ENCODE measurements around the gene DENND1C.

The DENND1C gene

DNA sequence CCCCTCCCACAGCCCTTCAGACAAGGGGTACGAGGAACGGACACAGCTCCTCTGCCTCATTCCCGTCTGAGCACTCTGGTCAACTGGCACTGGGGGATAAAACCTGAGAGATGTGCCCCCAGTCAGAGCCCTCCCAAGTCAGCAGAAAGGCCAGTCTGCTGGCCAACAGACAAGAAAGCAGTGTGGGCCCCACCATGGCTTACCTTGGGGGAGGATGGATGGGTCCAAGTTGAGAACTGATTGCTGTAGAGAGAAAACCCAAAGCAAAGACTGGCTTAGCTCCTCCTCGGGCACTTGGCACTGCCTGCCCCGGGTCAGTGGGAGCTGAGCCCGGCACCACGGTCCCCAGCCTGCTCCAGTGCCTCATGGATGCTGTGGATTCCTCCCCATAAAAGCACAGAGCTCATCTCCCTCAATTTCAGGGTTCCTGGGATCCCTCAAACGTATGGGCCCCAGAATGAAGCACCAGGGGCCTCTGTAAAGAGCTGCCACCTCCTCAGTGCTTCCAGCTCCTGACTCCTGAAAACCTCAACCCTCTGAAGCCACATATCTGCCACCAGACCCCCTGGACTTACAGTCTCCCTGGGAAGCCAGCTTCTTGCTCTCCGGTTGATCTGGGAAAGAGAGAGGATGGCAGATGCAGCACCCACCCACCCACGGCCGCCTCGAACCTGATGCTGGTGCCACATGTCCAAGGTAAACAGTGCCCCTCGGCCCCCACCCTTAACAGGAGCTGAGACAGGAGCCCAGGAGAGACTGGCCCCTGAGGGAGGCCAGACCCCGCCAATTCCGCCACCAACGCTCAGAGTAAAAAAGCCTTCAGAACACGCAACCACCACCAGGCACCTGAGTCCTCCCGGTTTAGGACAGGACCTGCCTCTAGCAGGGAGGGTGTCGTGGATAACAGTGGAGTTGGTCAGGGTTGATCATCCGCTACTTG is 60.2 kb downstream of the DENND1C start:
- DNase-seq, result no peak

DNA sequence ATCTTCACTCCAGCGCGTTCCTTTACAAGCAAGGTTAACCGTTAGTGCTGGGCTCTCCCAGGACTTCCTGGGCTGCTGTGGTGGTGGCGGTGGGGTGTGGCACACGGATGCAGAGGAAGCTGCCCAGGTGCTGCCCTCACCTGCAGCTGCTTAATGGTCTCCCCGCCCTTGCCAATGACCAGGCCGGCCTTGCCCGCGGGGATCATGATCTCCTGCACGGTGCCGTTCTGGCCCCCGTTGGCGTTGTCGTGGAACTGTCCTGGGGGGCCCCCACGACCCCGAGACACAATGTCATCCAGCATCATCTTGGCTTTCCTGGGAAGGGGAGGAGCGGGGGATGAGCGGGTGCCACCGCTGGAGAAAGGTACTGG is 63.0 kb downstream of the DENND1C start:
- no peak for DNase-seq

DNA sequence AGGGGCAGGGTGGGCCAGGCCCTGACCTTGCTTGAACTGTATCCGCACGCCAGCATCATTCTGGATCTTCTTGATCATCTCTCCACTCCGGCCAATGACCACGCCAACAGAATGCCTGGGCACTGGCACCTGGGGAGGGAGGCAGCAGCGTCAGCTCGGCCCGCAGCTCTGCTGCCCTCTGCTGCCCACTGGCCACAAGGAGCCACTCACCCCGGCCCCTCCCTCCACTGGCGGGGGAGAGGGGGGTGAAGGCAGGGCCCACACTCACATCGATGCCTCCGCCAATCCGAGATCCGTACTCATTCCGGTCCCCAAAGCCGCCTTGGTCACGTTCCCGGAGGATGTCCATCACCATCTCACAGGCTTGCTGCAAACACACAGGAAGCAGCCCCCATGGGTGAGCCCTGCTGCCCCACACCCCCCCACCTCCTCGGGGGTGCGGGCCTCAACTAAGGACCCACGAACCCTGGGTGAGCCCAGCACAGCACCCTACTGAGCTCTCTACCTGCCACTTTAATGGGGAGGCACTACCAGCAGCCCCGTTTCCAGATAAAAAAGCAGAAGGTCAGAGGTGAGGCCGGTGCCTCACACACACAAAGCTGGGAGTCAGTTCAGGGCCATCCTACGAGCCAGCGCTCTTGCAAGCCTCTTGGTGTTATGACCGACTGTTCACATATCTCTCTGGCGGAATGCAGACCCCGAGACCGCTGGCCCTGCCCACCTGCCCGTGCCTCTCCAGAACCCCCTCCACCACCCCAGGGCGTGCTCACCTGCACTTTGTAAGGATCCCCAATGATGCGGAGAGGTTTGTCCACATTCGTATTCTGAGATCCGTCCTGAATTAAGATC is 63.6 kb downstream of the DENND1C start:
- DNase-seq, result no peak

Measured in OCI-M1 (cell line).